ENCODE measurements around the gene PAK1.

PAK1 gene

DNA sequence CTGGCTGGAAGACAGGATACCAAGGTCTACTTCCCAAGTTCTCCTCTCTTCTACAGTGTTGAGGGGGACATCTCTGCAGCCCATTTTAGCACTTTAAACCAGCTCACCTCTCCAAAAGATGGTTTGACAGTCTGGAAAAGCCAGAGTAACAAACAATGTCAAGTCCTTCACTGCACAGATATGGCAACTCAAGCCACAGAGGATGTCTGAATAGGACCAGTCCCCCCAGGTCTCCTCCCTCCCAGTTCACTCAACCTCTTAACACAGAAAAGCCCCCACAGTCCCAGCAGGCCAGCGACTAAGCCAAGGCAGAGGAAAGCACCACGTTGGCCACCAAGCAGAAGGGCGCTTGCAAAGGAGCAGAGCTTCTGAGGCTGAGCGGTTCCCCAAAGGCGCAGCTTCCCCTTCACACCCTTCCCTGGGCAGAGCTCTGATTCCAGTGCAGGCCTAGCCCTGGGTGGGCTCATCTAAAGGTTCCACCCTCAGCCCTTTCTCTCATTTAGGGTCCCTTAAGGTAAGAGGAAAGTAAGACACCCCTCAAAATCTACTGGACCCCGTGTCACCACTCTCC lies 62.7 kb downstream of the PAK1 start:
- Mint-ChIP-seq H3K27me3 (no peaks in the 10 kb centered on the region), H3K4me3 (peak overlapping the region; percentile 91), H3K36me3 (peaks cover 6% of the 10 kb centered on the region), H3K9me3 (ENCODE audit: low read depth) (no peaks in the 10 kb centered on the region), H3K27ac (peak overlapping the region; percentile 46), H3K4me1 (ENCODE audit: low read depth) (peaks cover 51% of the 10 kb centered on the region)

DNA sequence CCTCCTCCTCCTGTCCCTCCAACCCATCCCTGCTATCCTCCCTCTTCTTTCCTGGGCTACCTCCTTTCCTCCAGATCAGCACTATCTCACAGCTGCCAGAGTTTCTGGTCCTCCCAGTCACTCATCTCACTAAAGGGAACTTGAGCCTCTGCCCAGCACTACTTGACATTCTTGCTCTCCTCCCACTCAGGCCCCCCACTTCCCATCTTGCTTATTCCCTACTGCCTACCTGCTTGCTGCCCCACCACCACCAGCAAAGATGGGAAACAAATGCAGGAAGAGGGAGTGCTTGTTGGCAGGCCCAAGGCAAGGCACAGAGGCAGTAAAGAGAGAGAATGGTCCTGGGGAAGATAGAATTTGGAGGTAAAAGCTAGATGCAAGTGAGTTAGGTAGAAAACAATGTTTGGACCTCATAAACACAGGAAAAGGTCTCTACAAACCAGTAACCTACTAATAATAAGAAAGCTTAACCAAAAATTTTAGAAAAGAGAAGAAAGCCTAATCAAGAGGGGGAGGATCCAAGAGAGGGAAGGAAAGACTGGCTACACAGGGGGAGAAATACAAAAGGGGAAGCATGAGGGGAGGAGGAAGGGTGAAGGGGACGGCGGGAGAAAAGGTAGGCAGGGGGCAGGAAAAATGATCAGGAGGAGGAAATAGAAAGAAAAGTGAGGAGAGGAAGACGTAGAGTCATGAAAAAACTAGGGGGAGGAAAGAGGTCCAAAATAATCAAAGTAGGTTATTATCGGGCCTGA lies 63.6 kb downstream of the PAK1 start:
- Mint-ChIP-seq H3K27me3 (no peaks in the 10 kb centered on the region), H3K36me3 (peaks cover 6% of the 10 kb centered on the region), H3K27ac (peak overlapping the region; percentile 18), H3K9me3 (ENCODE audit: low read depth) (no peaks in the 10 kb centered on the region), H3K4me1 (ENCODE audit: low read depth) (peaks cover 51% of the 10 kb centered on the region), H3K4me3 (peak overlapping the region; percentile 91)

DNA sequence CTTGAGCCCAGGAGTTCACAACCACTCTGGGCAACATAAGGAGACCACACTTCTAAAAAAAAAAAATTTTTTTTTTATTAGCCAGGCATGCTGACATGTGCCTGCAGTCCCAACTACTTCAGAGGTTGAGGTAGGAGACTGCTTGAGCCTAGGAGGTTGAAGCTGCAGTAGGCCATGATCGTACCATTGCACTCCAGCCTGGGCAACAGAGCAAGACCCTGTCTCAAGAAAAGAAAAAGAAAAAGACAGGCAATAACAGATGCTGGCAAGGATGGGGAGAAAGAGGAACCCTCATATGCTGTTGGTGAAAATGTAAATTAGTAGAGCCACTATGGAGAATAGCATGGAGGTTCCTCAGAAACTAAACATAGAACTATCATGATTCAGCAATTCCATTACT lies 64.8 kb downstream of the PAK1 start:
- peaks cover 6% of the 10 kb centered on the region for H3K36me3 Mint-ChIP-seq
- H3K4me1 Mint-ChIP-seq (ENCODE audit: low read depth): peaks cover 51% of the 10 kb centered on the region
- no peaks in the 10 kb centered on the region for H3K27me3 Mint-ChIP-seq
- H3K4me3 Mint-ChIP-seq: no peak overlapping the region
- peak overlapping the region; percentile 3 for H3K27ac Mint-ChIP-seq
- no peaks in the 10 kb centered on the region for H3K9me3 Mint-ChIP-seq (ENCODE audit: low read depth)

DNA sequence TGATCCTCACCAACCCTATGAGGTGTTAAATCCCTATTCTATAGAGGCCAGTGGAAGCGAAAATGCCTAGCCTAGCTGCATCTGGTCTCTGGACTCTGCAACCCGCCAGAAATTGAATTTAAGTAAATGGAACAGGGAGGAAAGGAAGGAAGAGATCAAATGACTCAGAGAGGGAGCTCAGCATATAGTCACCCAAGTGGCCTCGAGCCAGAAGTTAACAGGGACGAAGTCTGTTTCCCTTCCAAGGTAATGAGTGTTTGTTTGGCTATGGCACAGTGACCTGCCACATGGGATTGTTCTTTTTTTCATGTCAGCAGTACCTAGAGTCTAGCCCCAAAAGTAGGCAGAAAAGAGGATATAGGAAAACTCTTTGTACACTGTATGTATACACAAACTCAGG lies 66.3 kb downstream of the PAK1 start:
- Mint-ChIP-seq H3K36me3 (peaks cover 17% of the 10 kb centered on the region), H3K9me3 (ENCODE audit: low read depth) (no peaks in the 10 kb centered on the region), H3K27ac (peak overlapping the region; percentile 22), H3K4me3 (no peak overlapping the region), H3K27me3 (no peaks in the 10 kb centered on the region), H3K4me1 (ENCODE audit: low read depth) (peaks cover 59% of the 10 kb centered on the region)

DNA sequence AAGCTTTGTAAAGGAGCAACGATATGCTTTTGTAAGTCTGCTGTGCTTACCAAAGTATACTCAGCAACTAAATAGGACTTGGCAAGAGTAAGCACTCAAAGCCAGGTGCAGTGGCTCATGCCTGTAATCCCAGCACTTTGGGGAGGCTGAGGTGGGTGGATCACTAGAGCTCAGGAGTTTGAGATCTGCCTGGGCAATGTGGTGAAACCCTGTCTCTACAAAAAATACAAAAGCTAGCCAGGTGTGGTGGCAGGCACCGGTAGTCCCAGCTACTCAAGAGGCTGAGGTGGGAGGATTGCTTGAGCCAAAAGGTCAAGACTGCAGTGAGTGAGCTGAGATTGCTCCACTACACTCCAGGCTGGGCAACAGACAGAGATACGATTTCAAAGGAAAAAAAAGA lies 67.5 kb downstream of the PAK1 start:
- Mint-ChIP-seq H3K27ac (no peak overlapping the region), H3K27me3 (no peaks in the 10 kb centered on the region), H3K4me3 (no peak overlapping the region), H3K36me3 (peaks cover 17% of the 10 kb centered on the region), H3K9me3 (ENCODE audit: low read depth) (no peaks in the 10 kb centered on the region), H3K4me1 (ENCODE audit: low read depth) (peaks cover 62% of the 10 kb centered on the region)

DNA sequence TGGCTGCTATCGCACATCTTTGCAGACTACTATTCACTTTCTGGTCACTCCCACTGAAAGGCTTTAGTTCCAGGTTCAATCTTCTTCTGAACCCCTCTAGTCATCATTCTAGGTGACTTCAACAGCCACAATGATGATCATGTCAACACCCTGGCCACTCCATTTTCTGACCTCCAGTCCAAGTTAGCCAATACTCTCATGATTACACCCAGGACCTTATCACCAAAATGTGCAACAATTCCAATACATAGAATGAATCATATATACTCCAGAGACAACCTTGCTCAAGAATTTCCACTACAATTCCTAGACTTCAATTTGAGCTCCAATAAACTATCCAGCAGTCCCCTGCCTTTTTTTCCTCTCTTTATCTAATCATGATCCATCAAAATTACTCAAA lies 70.7 kb downstream of the PAK1 start:
- peak overlapping the region; percentile 40 for H3K4me3 Mint-ChIP-seq
- H3K27ac Mint-ChIP-seq: peak overlapping the region; percentile 19

DNA sequence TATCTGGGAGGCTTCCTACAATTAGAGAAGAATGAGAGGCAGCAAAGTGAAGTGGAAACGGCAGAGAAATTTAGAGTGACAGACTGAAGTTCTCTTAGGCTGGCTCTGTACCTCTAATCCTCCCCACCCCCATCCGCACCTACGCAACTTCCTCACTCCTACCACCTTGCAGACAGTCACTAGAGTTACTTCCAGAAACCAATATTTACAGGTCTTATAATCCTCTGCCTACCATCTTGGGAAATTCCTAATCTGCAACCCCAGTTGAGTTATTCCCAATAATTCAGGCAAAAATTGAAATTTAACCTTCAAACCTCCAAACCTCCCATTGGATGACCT lies 71.7 kb downstream of the PAK1 start:
- H3K27me3 Mint-ChIP-seq: no peaks in the 10 kb centered on the region
- H3K4me1 Mint-ChIP-seq (ENCODE audit: low read depth): peaks cover 50% of the 10 kb centered on the region
- H3K4me3 Mint-ChIP-seq: no peak overlapping the region
- H3K36me3 Mint-ChIP-seq: peaks cover 20% of the 10 kb centered on the region
- no peaks in the 10 kb centered on the region for H3K9me3 Mint-ChIP-seq (ENCODE audit: low read depth)
- H3K27ac Mint-ChIP-seq: no peak overlapping the region

More for the DNA sequence above, 70.7 kb downstream of the PAK1 start:
- Mint-ChIP-seq H3K27me3 (no peaks in the 10 kb centered on the region), H3K4me1 (ENCODE audit: low read depth) (peaks cover 57% of the 10 kb centered on the region), H3K36me3 (peaks cover 21% of the 10 kb centered on the region), H3K9me3 (ENCODE audit: low read depth) (no peaks in the 10 kb centered on the region)

DNA sequence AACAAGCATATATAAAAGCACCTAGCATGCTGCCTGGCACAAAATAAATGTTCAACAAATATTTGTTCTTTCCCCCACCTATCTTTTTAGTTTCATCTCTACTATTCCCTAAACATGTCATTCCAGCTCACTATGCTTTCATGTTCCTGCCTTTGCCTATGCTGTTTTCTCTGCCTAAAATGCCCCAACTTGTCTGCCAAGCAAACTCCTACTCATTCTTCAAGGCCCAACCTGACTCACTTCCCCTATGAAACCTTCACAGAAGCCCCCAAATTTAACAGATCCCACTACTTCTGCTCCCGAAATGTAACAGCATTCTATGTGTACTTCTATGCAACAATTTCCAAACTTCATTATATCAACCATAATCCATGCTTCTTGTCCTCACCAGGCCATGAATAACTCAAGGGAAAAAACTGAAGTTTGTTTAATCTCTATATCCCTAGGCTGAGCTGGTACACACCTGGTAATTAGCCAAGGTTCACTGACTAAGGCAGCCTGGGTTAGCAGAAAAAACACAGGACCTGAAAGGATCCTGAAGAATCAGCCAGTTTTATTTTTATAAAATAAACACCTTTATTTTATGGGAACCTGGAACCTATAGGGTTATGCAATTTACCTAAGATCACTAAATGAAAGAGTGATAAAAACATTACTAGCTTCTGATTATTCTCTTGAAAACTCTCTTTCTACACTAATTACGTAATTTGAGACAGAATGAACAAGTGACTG lies 72.2 kb downstream of the PAK1 start:
- Mint-ChIP-seq H3K4me3 (no peak overlapping the region), H3K27ac (peak overlapping the region; percentile 7), H3K4me1 (ENCODE audit: low read depth) (peaks cover 48% of the 10 kb centered on the region), H3K36me3 (peaks cover 20% of the 10 kb centered on the region), H3K27me3 (no peaks in the 10 kb centered on the region), H3K9me3 (ENCODE audit: low read depth) (no peaks in the 10 kb centered on the region)

DNA sequence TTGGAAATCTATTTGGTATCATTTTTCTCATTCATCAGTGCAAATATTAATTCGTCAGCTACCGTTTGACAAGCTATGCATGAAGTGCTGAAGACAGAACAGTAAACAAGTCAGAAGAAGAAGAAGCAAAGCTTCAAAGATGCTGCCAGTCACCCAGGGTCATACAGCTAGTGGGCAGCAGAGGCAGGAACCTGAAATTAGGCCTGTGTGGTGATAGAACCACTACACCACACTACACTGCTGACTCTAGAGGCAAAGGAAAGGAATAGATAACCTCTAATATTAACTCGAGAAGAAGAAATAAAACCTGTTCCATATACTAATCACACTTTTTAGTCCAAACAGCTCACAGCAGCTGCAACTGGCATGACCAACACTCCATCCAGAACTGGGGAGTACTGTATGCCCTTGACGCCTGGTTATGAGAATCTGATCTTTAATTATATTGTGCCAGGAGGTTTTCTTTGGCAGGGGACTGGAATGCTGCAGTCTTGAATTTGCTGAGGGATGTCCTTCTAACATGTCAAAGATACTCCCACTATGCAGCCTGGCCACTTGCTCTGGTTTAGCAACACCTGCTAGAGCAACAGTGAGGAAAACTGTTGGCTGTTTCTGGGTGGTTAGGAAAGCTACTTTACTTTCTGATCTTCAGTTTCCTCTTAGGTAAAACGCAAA lies 73.0 kb downstream of the PAK1 start:
- Mint-ChIP-seq H3K27ac (no peak overlapping the region), H3K9me3 (ENCODE audit: low read depth) (no peaks in the 10 kb centered on the region), H3K4me3 (no peak overlapping the region), H3K4me1 (ENCODE audit: low read depth) (peaks cover 48% of the 10 kb centered on the region), H3K36me3 (peaks cover 20% of the 10 kb centered on the region), H3K27me3 (no peaks in the 10 kb centered on the region)

DNA sequence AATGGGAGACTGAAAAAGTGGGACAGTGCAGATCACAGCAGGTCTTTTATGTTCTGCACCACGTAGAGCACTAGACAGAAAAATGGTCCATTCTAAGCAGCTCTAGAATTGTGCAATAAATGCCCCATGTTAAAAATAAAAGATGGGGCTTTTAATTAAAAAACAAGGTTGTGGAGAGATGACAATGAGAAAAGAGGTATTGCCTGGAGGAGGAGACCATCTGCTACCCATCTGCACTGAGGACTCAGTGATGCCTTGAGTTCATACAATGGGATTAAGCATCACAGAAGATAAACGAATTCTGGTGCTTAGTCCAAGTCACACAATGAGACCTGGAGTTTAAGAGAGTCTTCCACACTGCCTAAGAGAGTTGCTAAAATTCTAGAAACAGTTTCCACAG lies 73.6 kb downstream of the PAK1 start:
- Mint-ChIP-seq H3K4me3 (no peak overlapping the region), H3K27me3 (no peaks in the 10 kb centered on the region), H3K4me1 (ENCODE audit: low read depth) (peaks cover 48% of the 10 kb centered on the region), H3K27ac (no peak overlapping the region), H3K9me3 (ENCODE audit: low read depth) (no peaks in the 10 kb centered on the region), H3K36me3 (peaks cover 20% of the 10 kb centered on the region)

DNA sequence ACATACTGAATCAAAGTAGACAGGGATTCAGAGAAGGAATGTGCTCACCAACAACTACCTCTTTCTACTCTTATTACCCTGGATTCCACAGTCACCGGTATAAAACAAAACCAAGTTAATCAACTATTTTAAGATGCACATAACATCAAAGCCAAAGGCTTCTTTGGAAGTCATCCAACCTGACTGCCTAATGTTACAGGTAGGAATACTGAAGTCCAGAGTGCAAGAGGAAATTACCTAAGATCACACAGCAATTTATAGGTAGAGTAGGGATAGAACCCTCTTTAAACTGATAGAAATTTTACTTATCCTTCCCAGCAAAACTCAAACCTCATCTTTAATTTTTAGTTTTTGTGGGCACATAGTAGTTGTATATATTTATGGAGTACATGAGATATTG lies 76.3 kb downstream of the PAK1 start:
- Mint-ChIP-seq H3K4me3 (no peak overlapping the region), H3K36me3 (peaks cover 10% of the 10 kb centered on the region), H3K27ac (no peak overlapping the region), H3K27me3 (no peaks in the 10 kb centered on the region), H3K4me1 (ENCODE audit: low read depth) (peaks cover 34% of the 10 kb centered on the region), H3K9me3 (ENCODE audit: low read depth) (no peaks in the 10 kb centered on the region)

DNA sequence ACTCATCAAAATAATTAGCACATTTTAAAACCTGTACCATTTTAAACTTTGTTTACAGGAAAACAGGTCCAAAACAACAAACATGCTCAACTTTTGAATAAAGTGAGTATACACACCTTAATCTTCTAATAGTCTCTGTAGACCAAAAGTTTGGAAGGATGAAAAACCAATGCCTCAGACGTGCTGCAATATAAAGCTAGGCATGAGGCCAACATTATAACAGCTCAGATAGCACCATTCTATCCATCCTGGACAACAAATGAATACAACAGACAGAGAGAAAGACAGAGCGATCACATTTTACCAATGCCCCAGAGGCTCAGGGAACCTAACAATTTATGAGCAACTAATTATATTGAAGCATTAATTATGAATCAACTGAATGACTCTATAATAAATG lies 77.0 kb downstream of the PAK1 start:
- Mint-ChIP-seq H3K27me3 (no peaks in the 10 kb centered on the region), H3K9me3 (ENCODE audit: low read depth) (no peaks in the 10 kb centered on the region), H3K36me3 (peaks cover 11% of the 10 kb centered on the region), H3K4me1 (ENCODE audit: low read depth) (peaks cover 27% of the 10 kb centered on the region), H3K4me3 (no peak overlapping the region), H3K27ac (no peak overlapping the region)

DNA sequence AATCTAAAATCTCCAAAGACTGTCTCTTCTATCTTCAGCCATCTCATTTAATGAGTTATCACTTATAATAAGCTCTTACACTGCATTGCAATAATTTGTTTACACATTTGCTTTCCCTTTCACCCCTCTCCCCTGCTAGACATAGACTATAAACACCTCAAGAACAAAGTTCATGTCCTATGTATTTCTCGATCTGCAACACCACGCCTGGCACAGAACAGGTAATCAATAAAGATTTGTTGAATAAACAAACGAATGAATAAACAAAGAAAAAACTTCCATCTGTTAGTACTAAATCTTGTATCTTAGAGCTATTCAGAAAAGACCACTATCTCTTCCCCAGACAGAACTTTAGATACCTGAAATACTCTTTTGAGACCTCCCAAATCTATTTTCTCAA lies 77.6 kb downstream of the PAK1 start:
- H3K27me3 Mint-ChIP-seq: no peaks in the 10 kb centered on the region
- no peak overlapping the region for H3K27ac Mint-ChIP-seq
- peaks cover 23% of the 10 kb centered on the region for H3K4me1 Mint-ChIP-seq (ENCODE audit: low read depth)
- no peaks in the 10 kb centered on the region for H3K9me3 Mint-ChIP-seq (ENCODE audit: low read depth)
- H3K36me3 Mint-ChIP-seq: peaks cover 11% of the 10 kb centered on the region
- no peak overlapping the region for H3K4me3 Mint-ChIP-seq

DNA sequence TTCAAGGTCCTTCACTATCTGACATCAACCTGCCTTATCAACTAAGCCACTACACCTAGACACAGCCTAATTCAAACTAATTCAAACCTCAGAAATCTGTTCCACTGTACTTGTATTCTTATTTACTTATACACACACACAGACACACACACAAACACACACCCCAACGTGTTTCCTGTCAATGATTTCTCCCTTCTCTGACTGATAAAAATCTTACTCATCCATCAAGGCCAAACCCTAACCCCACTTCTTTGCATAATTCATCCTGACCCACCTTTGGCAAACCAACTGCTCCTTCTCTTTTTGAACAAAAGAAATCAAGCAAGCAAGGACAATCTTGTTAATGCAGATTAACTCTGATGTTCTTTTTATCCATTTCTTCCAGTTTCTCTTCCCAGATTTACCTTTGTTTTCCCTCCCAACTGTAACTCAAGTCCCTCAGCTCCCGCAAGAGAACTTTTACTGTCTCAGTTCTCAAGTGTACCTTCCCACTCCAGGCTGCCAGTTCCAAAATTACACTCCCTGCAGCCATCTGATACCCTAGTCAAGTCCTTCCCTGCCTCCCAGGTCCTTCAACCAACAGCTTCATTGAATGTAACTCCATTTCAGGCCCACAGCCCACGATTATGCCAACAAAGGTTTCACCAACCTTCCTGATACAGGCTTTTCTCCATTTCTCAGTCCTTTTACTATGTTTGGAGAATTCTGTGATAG lies 78.3 kb downstream of the PAK1 start:
- Mint-ChIP-seq H3K27ac (no peak overlapping the region), H3K36me3 (peaks cover 14% of the 10 kb centered on the region), H3K4me1 (ENCODE audit: low read depth) (peaks cover 16% of the 10 kb centered on the region), H3K4me3 (no peak overlapping the region), H3K27me3 (no peaks in the 10 kb centered on the region), H3K9me3 (ENCODE audit: low read depth) (no peaks in the 10 kb centered on the region)
